Stimulated activated CD8-positive, alpha-beta memory T cell treated with anti-CD3 and anti-CD28 coated beads, Interleukin-15, amount 100 ng/mL, for 48 hours (primary cell): ENCODE data around the gene TTC23L.
"Not testable (repeated sequence)": the region's sequence is repeated elsewhere in the genome, so short reads cannot be mapped to it uniquely, and the experiment has no call there.

Source experiments
- DNase-seq, 2 donors: peaks; one replicate each; pipeline ENCODE4 v3.0.0-alpha.2; 2020; ENCODE audit warnings: low read depth in 2 of 2

TTC23L gene

DNA sequence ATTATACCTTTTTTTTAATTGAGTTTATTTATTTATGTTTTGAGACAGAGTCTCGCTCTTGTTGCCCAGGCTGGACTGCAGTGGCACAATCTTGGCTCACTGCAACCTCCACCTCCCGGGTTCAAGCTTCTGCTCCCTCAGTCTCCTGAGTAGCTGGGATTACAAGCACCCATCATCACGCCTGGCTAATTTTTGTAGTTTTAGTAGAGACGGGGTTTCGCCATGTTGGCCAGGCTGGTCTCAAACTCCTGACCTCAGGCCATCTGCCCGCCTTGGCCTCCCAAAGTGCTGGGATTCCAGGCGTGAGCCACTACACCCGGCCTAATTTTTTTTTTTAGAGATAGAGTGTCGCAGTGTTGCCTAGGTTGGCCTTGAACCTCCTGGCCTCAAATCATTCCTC, 84.3 kb downstream of the TTC23L start:
- DNase-seq = not testable (repeated sequence)

DNA sequence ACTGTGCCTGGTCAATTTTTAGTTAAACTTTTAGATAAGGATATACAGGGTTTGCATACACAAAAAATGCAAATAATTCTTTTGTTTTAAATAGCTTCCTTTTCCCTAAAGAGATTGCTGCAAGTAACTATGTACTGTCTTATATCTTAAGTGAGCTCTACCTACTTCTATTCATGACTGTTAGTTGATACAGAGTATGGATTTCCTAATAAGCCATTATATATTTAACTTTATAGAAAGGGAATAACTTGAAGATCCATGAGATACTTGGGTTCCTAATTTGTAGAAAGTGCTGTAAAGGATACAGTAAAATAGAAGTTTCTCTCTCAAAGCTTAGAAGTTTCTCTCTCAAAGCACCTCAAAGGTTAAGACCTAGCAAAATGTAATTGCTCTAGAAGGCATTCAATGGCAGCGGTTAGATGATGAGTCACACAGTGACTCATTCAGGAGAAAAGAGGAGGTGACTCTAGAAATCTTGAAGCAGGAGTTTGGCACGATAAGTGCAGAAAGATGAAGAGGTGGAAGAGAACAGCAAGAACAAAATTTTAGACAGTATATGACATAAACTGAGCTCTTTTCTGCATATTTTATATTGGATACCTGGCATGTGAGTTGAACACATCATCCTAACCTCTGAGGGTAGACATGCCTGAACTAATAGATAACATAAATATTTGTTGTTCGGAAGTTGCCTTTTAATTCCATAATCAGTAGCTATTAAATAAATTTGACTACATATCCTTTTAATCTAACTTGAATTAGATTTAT, 84.9 kb downstream of the TTC23L start:
- DNase-seq = peak in 1 of 2 donors; percentile 8

DNA sequence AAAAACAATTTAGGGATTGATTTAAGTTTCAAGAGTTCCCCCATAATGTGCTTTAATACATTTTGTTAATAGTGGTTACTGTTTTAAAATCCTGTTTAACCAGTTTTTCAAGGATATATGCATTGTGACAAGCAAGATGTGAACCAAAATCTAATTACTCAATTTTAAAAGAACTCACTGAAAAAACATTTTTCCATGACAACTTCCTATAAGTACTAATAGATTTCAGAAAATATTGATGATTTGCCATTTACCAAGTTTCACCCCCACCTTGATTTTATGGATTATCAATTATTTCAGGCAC, 85.5 kb downstream of the TTC23L start:
- DNase-seq = no peak

DNA sequence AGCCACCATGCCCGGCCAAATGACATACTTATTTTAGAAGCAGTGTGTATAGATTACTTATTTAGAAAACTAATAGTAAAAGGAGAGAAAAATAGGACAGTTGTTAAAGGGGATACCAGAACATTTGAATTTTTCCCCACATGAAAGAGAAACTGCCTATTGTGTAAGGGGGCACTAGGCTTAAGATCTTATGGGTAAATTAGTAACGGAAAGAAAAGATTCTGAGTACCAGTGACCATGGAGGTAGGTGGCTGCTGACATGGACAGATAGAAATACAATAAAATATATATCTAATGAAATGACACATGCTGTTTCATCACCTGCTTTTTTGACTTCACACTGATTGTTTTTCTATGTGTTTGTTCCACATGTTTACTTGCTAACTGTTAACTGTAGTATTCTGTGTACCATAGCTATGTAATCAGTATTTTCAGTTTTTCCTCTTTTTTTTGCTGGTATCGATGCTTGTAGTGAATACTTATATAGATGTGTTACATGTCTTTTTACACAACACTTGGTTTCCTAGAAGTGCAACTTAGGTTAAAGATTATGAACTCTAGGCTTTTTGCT, 87.4 kb downstream of the TTC23L start:
- no peak for DNase-seq

DNA sequence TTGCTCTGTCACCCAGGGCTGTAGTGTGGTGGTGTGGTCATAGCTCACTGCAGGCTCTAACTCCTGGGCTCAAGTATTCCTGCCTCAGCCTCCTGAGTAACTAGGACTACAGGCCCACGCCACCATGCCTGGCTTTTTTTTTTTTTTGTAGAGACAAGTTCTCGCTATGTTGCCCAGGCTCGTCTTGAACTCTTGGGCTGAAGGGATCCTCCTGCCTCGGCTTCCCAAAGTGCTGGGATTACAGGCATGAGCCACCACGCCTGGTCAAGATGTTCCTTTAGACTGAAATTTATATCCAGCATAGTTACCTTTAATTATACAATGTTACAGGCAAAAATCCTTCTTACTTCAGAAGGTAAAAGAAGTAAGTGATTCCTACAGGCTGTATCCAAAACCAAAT, 88.8 kb downstream of the TTC23L start:
- no peak for DNase-seq

DNA sequence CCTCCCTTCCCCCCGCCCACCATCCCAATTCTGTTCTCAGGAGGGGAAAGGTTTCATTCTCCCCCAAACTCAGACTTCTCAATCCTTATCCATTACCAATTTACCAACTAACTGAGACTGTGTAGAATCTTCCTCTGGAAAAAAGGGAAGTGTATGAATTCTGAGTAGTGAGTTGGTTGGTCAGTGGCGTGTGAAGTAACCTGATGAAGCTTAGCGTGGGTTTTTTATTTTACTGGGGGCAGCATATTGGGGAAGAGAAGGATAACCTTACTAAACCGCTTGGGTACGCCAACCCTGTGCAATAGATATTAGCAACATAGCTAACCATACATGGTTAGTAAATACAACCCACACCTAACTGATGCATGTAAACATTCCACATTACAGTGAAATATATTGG, 89.3 kb downstream of the TTC23L start:
- no peak for DNase-seq

DNA sequence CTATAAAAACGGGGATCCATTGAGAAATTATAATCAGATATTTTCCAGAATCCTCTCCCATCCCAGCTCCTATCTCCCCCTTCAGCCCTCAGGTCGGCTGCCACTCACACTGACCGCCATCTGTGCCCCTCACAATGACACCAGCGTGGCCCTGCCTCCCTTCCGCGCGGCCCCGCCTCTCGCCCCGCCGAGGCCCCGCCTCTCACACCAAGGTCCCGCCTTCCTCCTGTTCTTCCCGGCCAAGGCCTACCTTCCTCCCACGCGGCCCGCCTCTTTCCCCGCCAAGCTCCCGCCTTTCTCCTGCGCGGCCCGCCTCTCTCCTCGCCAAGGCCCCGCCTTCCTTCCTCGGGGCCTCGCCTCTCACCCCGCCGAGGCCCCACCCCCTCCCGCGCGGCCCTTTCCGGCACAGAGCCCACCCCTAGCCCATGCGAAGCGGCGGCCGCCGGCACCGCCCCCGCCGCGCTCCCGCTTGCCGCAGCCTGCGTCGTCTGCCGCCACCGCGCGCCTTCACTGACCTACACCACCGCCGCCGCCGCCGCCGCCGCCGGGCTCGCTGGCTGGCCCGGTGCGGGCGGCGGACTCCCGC, 90.3 kb downstream of the TTC23L start, which contains the start of gene DNAJC21:
TSS of gene DNAJC21 (plus strand) at position 426 of the 586 bp plus-strand sequence. CDS start 261 bp downstream, outside the sequence.
- peak; percentile 96 to 98 for DNase-seq

DNA sequence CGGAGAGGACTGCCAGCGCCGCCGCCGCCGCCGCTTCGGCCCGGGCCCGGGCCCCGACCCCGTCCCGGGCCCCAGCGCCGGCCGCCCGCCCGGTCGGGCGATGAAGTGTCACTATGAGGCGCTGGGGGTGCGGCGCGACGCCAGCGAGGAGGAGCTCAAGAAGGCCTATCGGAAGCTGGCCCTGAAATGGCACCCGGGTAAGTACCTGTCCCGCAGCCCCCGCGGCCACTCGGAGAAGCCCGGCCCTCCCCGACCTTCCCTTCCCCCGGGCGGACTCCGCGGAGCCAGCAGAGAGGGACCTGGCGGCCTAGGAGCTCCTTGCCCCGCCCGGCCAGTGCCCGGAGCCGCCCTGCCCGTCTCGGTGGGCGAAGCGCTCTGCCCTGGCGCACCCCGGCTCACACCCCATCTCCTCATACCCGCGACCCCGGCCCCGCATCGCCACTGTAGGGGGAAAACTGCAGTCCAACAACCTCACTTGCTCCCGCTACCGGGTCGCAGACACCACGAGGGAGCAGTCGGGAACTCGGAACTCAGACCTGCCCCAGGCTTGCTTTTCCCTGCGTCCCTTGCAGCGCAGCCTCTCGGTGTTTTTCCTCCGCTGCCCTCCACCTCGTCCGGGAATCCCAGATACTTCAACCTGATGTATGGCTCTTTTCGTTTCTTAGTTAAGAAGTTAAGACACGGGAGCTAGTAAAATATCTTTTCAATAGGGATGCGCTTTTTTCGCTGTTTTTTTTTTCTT, 90.9 kb downstream of the TTC23L start:
- DNase-seq = peak; percentile 75 to 76

DNA sequence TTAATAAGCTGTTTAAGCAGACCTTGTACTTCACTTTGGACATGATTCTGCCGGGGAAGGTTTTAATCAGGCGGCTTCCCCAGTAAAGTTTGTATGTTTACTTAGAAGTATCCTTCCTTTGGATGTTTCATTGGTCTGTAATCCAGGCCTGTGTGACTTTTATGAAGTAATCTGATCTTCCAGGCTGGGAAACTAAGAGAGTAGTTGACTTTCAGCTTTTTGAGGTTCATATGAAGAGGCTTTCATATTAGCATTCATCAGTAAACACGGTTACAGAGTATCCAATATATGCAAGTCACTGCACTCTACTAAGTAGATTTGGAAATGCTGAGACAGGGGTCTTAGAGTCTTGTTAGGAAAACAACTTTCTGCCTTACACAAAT, 91.5 kb downstream of the TTC23L start:
- no peak for DNase-seq

DNA sequence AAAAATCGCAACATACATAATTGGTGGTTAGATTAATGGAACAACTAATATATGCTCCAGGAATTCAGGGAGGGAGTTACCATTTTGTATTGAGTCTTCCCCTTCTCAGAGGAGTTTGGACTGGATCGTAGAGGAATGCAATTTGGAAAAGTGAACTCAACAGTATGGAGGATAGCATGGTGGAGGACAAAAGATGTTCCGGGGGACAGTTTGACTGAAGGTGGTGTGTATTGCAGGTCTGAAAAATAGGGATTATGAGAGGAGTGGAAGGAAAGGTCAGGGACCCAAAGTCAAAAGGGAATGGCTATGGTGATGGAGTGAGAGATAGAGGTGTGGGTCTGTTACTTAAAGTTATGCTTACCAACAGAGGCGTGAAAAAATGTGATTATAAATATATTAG, 91.9 kb downstream of the TTC23L start:
- DNase-seq = no peak

DNA sequence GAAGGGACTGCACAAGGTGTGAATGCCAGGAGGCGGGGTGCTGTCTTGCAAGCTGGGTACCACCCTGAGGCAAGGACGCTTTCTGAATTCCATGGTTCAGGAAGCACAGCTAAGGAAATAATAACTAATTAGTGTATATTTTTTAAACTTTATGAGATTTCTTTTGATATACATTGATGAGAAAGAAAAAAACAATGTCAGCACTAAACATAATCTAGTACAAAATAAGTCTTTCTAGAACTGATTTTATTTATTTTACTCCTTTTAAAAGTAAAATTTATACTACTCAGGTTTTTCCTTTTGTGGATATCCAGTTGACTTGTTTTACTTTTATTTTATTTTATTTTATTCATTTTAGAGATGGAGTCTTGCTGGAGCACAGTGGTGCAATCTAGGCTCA, 94.0 kb downstream of the TTC23L start:
- no peak for DNase-seq

DNA sequence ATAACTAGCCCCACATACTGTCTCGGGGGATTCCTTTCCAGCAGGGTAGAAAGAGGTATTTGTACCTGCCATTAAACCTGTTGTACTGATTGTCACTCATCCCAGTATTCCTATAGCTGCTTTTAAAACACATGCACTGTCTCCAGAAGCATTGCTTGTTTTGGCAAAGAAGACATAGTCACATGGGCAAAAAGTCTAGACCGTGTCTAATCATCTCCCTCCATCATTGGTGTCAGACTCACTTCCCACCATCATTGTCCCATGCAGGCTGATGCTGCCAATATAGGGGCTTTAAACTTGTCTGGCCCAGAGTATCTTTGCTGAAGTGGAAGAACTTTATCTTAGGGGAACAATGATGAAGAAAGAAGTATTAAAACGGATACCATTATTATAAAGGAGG, 103.0 kb downstream of the TTC23L start:
- no peak for DNase-seq

DNA sequence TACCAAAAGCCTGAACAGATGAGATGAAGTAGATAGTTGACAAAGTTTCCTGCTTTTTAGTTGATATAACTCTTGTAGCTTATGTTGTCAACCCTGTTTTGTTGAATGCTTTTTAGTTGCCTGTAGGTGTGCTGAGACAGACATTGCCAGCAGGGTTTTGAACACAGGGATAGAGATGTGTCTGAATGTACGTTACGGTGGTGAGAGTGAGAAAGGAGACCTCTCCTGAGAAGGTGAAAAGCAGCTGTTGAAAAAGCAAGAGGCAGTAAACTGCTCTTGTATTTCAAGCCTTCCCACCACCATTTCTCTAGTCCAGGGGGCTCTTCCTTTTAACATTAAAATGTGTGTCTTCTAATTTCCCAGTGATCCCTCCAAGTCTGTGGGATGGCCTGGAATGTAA, 105.1 kb downstream of the TTC23L start:
- DNase-seq = no peak

DNA sequence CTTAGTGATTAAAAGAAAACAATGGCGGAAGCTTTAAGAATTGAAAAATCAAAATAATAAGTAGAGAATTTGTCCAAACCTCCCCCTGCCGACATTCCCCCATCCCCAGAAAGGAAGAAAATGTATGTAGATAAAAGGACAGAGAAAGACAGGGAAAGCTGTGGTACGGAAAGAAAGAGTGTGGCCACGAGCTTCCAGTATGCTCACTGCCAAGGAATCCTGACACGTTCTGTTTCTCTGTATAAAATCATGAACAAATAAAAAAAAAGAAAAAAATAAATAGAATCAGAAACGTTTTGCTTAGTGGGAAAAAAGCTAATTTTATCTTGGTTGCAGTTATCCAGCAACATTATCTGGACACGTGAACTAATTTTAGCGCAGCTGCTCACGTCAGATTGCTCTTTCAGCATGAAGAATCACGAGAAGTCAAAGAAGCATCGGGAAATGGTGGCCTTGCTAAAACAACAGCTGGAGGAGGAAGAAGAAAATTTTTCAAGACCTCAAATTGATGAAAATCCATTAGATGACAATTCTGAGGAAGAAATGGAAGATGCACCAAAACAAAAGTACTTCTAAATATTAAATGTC, 105.6 kb downstream of the TTC23L start:
- no peak for DNase-seq
